H9 (cell line): Measurements from ENCODE around the gene SS18L1. TPM values are rescaled to one million over a fixed set of nuclear protein-coding genes. Genes with fewer than 3 reads are reported as not detected.

ENCODE experiments used
- DNase-seq: peaks from one replicate; pipeline ENCODE4 v3.0.0-alpha.2; 2017
- H2AFZ ChIP-seq: one replicate; pipeline ENCODE4 v1.6.1; 2013; ENCODE audit warnings: mild to moderate bottlenecking, low read length, control low read depth, moderate library complexity
- H2AK5ac ChIP-seq: 2 replicates; pipeline ENCODE4 v1.6.1; 2013; ENCODE audit warnings: low read length, control low read depth, mixed read lengths; ENCODE audit not compliant: insufficient read length
- H2BK120ac ChIP-seq: one replicate; pipeline ENCODE4 v1.6.1; 2013; ENCODE audit warnings: low read depth, mild to moderate bottlenecking, low read length, control low read depth, inconsistent platforms; ENCODE audit not compliant: poor library complexity, severe bottlenecking
- H2BK12ac ChIP-seq: 2 replicates; pipeline ENCODE4 v1.6.1; 2013; ENCODE audit warnings: low read length, control low read depth, mixed read lengths, low read depth; ENCODE audit not compliant: insufficient read length
- H2BK15ac ChIP-seq: 2 replicates; pipeline ENCODE4 v1.6.1; 2013; ENCODE audit warnings: low read depth, low read length, control low read depth
- H2BK20ac ChIP-seq: one replicate; pipeline ENCODE4 v1.6.1; 2013; ENCODE audit warnings: low read depth, mild to moderate bottlenecking, low read length, control low read depth, inconsistent platforms; ENCODE audit not compliant: poor library complexity, severe bottlenecking
- H2BK5ac ChIP-seq: 2 replicates; pipeline ENCODE4 v1.6.1; 2013; ENCODE audit warnings: low read length, control low read depth, mixed read lengths; ENCODE audit not compliant: insufficient read length
- H3K14ac ChIP-seq: 2 replicates; pipeline ENCODE4 v1.6.1; 2013; ENCODE audit warnings: low read length, control low read depth; ENCODE audit not compliant: insufficient read depth
- H3K18ac ChIP-seq: 2 replicates; pipeline ENCODE4 v1.6.1; 2013; ENCODE audit warnings: low read depth, mild to moderate bottlenecking, mixed read lengths, low read length, control low read depth; ENCODE audit not compliant: insufficient read length
- H3K23ac ChIP-seq: 2 replicates; pipeline ENCODE4 v1.6.1; 2013; ENCODE audit warnings: low read length, control low read depth, mixed read lengths, low read depth; ENCODE audit not compliant: insufficient read length
- H3K23me2 ChIP-seq: 2 replicates; pipeline ENCODE4 v1.6.1; 2013; ENCODE audit warnings: low read depth, mild to moderate bottlenecking, mixed read lengths, low read length, control low read depth; ENCODE audit not compliant: insufficient read length, poor library complexity, severe bottlenecking
- H3K27ac ChIP-seq: 2 replicates; pipeline ENCODE4 v1.5.1; 2013; ENCODE audit warnings: low read length, control low read depth, mixed read lengths, low read depth; ENCODE audit not compliant: insufficient read length
- H3K27me3 ChIP-seq: 2 replicates; pipeline ENCODE4 v1.6.1; 2013; ENCODE audit warnings: low read length, control low read depth, inconsistent platforms; ENCODE audit not compliant: insufficient read depth
- H3K4ac ChIP-seq: 2 replicates; pipeline ENCODE4 v1.6.1; 2013; ENCODE audit warnings: low read depth, mild to moderate bottlenecking, control low read depth, inconsistent platforms, low read length, moderate library complexity
- H3K4me1 ChIP-seq: 2 replicates; pipeline ENCODE4 v1.6.1; 2013; ENCODE audit warnings: low read length, control low read depth, inconsistent platforms; ENCODE audit not compliant: insufficient read depth
- H3K4me2 ChIP-seq: 2 replicates; pipeline ENCODE4 v1.6.1; 2013; ENCODE audit warnings: low read length, control low read depth, mixed read lengths; ENCODE audit not compliant: insufficient read length, insufficient read depth
- H3K56ac ChIP-seq: 2 replicates; pipeline ENCODE4 v1.6.1; 2013; ENCODE audit warnings: low read depth, mild to moderate bottlenecking, mixed read lengths, low read length, control low read depth; ENCODE audit not compliant: insufficient read length
- H3K79me1 ChIP-seq: 2 replicates; pipeline ENCODE4 v1.6.1; 2013; ENCODE audit warnings: low read depth, mild to moderate bottlenecking, moderate library complexity, low read length, control low read depth, inconsistent platforms; ENCODE audit not compliant: insufficient read depth, poor library complexity, severe bottlenecking
- H3K79me2 ChIP-seq: 2 replicates; pipeline ENCODE4 v1.6.1; 2013; ENCODE audit warnings: low read length, control low read depth, inconsistent platforms; ENCODE audit not compliant: insufficient read depth
- H3K9ac ChIP-seq: 2 replicates; pipeline ENCODE4 v1.6.1; 2013; ENCODE audit warnings: low read length, control low read depth, mixed read lengths; ENCODE audit not compliant: insufficient read length; ENCODE audit errors: extremely low read depth
- H3K9me3 ChIP-seq: one replicate; pipeline ENCODE4 v1.6.1; 2013; ENCODE audit warnings: low read depth, low read length, inconsistent platforms; ENCODE audit not compliant: control insufficient read depth
- H3T11ph ChIP-seq: one replicate; pipeline ENCODE4 v1.6.1; 2013; ENCODE audit warnings: mild to moderate bottlenecking, low read length, control low read depth, inconsistent platforms
- H4K20me1 ChIP-seq: one replicate; pipeline ENCODE4 v1.6.1; 2013; ENCODE audit not compliant: control insufficient read depth, insufficient read length, insufficient read depth
- H4K5ac ChIP-seq: 2 replicates; pipeline ENCODE4 v1.6.1; 2013; ENCODE audit warnings: low read depth, mild to moderate bottlenecking, mixed read lengths, low read length, control low read depth; ENCODE audit not compliant: insufficient read length
- H4K8ac ChIP-seq: replicated peaks from 2 replicates; pipeline ENCODE4 v1.6.1; 2013; ENCODE audit warnings: low read length, control low read depth, mixed read lengths, low read depth; ENCODE audit not compliant: insufficient read length
- H4K91ac ChIP-seq: 2 replicates; pipeline ENCODE4 v1.6.1; 2013; ENCODE audit warnings: low read depth, mild to moderate bottlenecking, moderate library complexity, mixed read lengths, low read length, control low read depth; ENCODE audit not compliant: insufficient read length
- H3K27ac Mint-ChIP-seq, 3 experiments: 2 replicates in 2 of 3; 3 replicates in 1 of 3; pipeline ENCODE4 v1.8.0; 2020 to 2021; ENCODE audit warnings: mixed read lengths in 3 of 3, mild to moderate bottlenecking in 1 of 3, moderate library complexity in 1 of 3
- H3K27me3 Mint-ChIP-seq: 2 replicates; pipeline ENCODE4 v1.8.0; 2021; ENCODE audit warnings: low read depth, mild to moderate bottlenecking, moderate library complexity, mixed read lengths
- H3K36me3 Mint-ChIP-seq, 3 experiments: 2 replicates in 2 of 3; 3 replicates in 1 of 3; pipeline ENCODE4 v1.8.0; 2020 to 2021; ENCODE audit warnings: low read depth in 3 of 3, mixed read lengths in 3 of 3; ENCODE audit not compliant: insufficient read depth in 1 of 3
- H3K4me1 Mint-ChIP-seq, 2 experiments: 2 replicates each; pipeline ENCODE4 v1.8.0; 2020; ENCODE audit warnings: mixed read lengths in 2 of 2
- H3K4me3 Mint-ChIP-seq, 2 experiments: 2 replicates in 1 of 2; 3 replicates in 1 of 2; pipeline ENCODE4 v1.8.0; 2020 to 2021; ENCODE audit warnings: mild to moderate bottlenecking in 2 of 2, mixed read lengths in 2 of 2, moderate library complexity in 1 of 2
- H3K9me3 Mint-ChIP-seq, 2 experiments: 2 replicates in 1 of 2; 3 replicates in 1 of 2; pipeline ENCODE4 v1.8.0; 2020; ENCODE audit warnings: mild to moderate bottlenecking in 2 of 2, mixed read lengths in 2 of 2, moderate library complexity in 1 of 2
- CTCF ChIP-seq: fragments of 200-600 bp; sonication (generic); conservative IDR thresholded peaks from 3 replicates; pipeline ENCODE4 v1.8.0; 2021; ENCODE audit warnings: antibody characterized with exemption, mild to moderate bottlenecking
- WGBS: extraction: QIAGEN DNeasy Blood & Tissue Kit; methylation state at CpG from one replicate; pipeline ENCODE4 v1.1.7; 2013; ENCODE audit warnings: missing lambda C conversion rate, low lambda C conversion rate, mixed read lengths; ENCODE audit not compliant: insufficient read length; ENCODE audit errors: extremely low coverage; 5-methylcytosine and 5-hydroxymethylcytosine counted together
- total RNA-seq: library from RNA; stranded (reverse); gene quantifications from 2 replicates; pipeline ENCODE4 v1.2.1, GENCODE V29; 2021

The SS18L1 gene
- total RNA-seq, 1 experiment from 2014 or later = 22.2 TPM

DNA sequence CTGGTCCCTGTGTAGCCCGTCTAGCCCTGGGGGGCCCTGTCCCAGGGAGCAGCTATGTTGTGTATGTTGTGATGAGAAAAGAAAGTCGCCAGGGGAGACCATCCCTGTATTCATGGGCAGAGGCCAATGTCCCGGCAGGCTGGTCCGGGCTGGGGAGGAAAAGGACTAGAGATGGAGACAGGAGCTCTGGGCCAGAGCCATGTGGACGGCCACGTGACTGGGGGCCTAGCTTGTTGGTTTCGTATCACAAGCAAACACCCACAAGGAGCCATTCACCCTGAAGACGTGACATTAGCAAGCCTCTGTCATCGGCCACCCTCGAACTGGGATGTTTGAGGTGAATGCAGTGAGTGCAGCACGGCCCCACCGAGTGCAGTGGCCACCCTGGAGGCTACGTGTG, 79.4 kb downstream of the SS18L1 start:
- H3K27me3 ChIP-seq = peaks cover 25% of the 10 kb centered on the region; the same call in 1 of the 2 replicates

More for the DNA sequence above, 79.4 kb downstream of the SS18L1 start:
- H3K56ac ChIP-seq = no peak overlapping the region
- H4K20me1 ChIP-seq = no peaks in the 10 kb centered on the region
- DNase-seq = no peak
- no peak overlapping the region for H4K8ac ChIP-seq
- no peak overlapping the region for H2BK120ac ChIP-seq
- no peak overlapping the region for H3T11ph ChIP-seq
- TF ChIP-seq CTCF = no peak
- no peak overlapping the region for H4K91ac ChIP-seq
- H3K79me2 ChIP-seq = no peaks in the 10 kb centered on the region
- no peak overlapping the region for H3K23ac ChIP-seq
- H3K27ac ChIP-seq = no peak overlapping the region
- H3K14ac ChIP-seq = no peak overlapping the region; the same call in 1 of the 2 replicates
- Mint-ChIP-seq H3K4me1 (peaks cover 16 to 25% of the 10 kb centered on the region in 2 experiments), H3K9me3 (no peaks in the 10 kb centered on the region), H3K27ac (no peak overlapping the region), H3K27me3 (peaks cover 77% of the 10 kb centered on the region), H3K36me3 (no peaks in the 10 kb centered on the region), H3K4me3 (no peak overlapping the region)
- H3K4ac ChIP-seq = no peak overlapping the region
- H3K4me1 ChIP-seq = no peaks in the 10 kb centered on the region
- H3K18ac ChIP-seq = no peak overlapping the region
- H3K79me1 ChIP-seq = no peaks in the 10 kb centered on the region
- no peak overlapping the region for H2BK12ac ChIP-seq
- H3K9ac ChIP-seq = no peak overlapping the region
- no peak overlapping the region for H2BK20ac ChIP-seq
- H2AK5ac ChIP-seq = no peak overlapping the region
- no peak overlapping the region for H2BK15ac ChIP-seq
- WGBS = no CpG with 5 or more reads among the region's 13 CpGs
- no peaks in the 10 kb centered on the region for H3K9me3 ChIP-seq
- no peak overlapping the region for H3K4me2 ChIP-seq
- no peak overlapping the region for H2BK5ac ChIP-seq
- peaks cover 12% of the 10 kb centered on the region for H3K23me2 ChIP-seq
- H4K5ac ChIP-seq = no peak overlapping the region
- no peak overlapping the region for H2AFZ ChIP-seq
